NB4 (cell line): ENCODE measurements around the gene DDAH1.
A peak's percentile ranks its signal among the peaks of the same experiment; 100 is the strongest.

Source experiments
- MYC ChIP-seq: IDR thresholded peaks from 2 replicates; pipeline ENCODE4 v1.6.1; 2011; ENCODE audit warnings: low read depth, low read length
- POLR2A ChIP-seq: IDR thresholded peaks from 2 replicates; pipeline ENCODE4 v1.6.1; 2011; ENCODE audit warnings: mild to moderate bottlenecking; ENCODE audit not compliant: insufficient read length; ENCODE audit errors: extremely low read depth
- TF ChIP-seq, protein P1 (sequence below): IDR thresholded peaks from one replicate; pipeline ENCODE4 v1.5.1; 2012; ENCODE audit warnings: low read depth, low read length
- TF ChIP-seq, protein P2 (sequence below): IDR thresholded peaks from 2 replicates; pipeline ENCODE4 v1.6.1; 2011; ENCODE audit warnings: low read depth, low read length

DNA sequence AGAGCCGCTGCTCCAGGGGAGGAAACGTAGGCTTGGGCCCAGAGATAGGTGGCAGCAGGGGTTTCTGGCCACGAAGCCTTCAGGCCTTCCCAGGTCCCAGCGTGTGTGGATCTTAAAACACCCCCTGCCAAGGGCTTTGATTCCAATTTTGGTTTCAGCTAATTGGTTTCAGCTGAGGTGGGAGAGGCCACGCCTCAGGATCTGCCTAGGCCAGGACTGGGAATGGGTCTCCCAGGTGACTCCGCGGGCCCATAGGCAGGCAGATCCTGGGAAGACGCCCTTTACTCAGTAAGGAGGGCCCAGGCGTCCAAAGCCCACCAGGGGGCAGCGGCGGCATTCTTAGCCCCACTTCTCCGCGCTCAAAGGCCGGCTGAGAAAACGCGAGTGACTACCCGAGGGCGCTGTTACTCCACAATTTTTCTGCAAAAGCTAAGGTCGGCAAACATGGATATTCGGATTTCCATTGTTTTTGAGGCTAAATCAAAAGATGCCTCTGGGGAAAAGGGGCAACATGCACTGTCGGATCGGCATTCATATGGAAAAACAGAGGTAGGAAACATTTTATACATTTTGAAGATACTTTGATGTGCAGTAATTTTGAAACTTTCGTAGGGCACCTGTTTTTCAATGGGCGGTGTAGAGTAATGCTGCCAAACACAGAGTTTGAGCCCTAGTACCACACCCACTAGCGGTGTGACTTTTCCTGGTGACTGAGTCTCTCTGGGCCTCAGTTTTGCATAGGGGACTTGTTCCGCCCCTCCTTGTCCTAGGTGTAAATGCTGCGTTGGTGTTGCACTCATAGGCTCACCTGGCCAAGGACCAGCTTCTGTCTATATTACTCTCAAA, 156.7 kb downstream of the DDAH1 start:
- TF ChIP-seq, protein P1, sequence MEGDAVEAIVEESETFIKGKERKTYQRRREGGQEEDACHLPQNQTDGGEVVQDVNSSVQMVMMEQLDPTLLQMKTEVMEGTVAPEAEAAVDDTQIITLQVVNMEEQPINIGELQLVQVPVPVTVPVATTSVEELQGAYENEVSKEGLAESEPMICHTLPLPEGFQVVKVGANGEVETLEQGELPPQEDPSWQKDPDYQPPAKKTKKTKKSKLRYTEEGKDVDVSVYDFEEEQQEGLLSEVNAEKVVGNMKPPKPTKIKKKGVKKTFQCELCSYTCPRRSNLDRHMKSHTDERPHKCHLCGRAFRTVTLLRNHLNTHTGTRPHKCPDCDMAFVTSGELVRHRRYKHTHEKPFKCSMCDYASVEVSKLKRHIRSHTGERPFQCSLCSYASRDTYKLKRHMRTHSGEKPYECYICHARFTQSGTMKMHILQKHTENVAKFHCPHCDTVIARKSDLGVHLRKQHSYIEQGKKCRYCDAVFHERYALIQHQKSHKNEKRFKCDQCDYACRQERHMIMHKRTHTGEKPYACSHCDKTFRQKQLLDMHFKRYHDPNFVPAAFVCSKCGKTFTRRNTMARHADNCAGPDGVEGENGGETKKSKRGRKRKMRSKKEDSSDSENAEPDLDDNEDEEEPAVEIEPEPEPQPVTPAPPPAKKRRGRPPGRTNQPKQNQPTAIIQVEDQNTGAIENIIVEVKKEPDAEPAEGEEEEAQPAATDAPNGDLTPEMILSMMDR: peak; percentile 82
- TF ChIP-seq MYC (no peak), POLR2A (no peak)
- TF ChIP-seq, protein P2, sequence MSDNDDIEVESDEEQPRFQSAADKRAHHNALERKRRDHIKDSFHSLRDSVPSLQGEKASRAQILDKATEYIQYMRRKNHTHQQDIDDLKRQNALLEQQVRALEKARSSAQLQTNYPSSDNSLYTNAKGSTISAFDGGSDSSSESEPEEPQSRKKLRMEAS: no peak; the same call in 1 of the 2 replicates
